H1 (cell line): ENCODE results near the gene HMGXB3. TPM values are rescaled to one million over a fixed set of nuclear protein-coding genes. Genes with fewer than 3 reads are reported as not detected.

Source experiments
- FOSL1 ChIP-seq: IDR thresholded peaks from 2 replicates; pipeline ENCODE4 v1.6.1; 2011; ENCODE audit warnings: mild to moderate bottlenecking, low read depth, low read length, moderate library complexity; ENCODE audit not compliant: insufficient read depth
- KDM1A ChIP-seq: fragments of 200-600, 300-600 bp; sonication (generic); IDR thresholded peaks from 2 replicates; pipeline ENCODE4 v1.7.1; 2016; ENCODE audit warnings: mild to moderate bottlenecking, low read length, borderline replicate concordance
- TAF7 ChIP-seq: optimal IDR thresholded peaks from 2 replicates; pipeline ENCODE3; 2011; ENCODE audit warnings: low read depth, mild to moderate bottlenecking, inconsistent platforms, low read length, moderate library complexity, borderline replicate concordance
- ZNF274 ChIP-seq: IDR thresholded peaks from 2 replicates; pipeline ENCODE4 v1.7.0; 2012; ENCODE audit warnings: low read length, borderline replicate concordance; ENCODE audit errors: extremely low read depth
- polyA plus RNA-seq, 7 experiments: library from polyadenylated mRNA; depleted of rRNA in 3 of 7; stranded (reverse) in 5 of 7; unstranded in 2 of 7; fragments of >200 nt in 5 of 7; fragments of 200-250 nt in 2 of 7; gene quantifications; 1 replicate in 5 of 7; 2 replicates in 1 of 7; 4 replicates in 1 of 7; pipeline versions ENCODE4 v1.2.1 to v1.2.3, GENCODE V29; 2011 to 2013; ENCODE audit warnings: missing spikeins in 2 of 7, mixed read lengths in 2 of 7
- total RNA-seq: library from RNA; stranded (reverse); fragmentation: NEBNext Ultra II Directional; extraction: Animal tissue kit (Norgen Biotek cat#: 25700); gene quantifications from 2 replicates; pipeline ENCODE4 v1.2.1, GENCODE V29; 2021

HMGXB3 gene
- total and polyA plus RNA-seq, 2 of the 8 experiments (the other 6 are each of a cell fraction or from before 2014, with no cell fraction given): 26.8 to 28.0 TPM

- TF ChIP-seq ZNF274: no peak
- no peak for TF ChIP-seq TAF7
- no peak for TF ChIP-seq FOSL1
- TF ChIP-seq KDM1A: no peak
- TF ChIP-seq, all 59 proteins: peak for 0
These were observed 21.6 kb downstream of the HMGXB3 start (continued) for GRCh38 chr5:150022158-150022531.
